Gastrocnemius medialis (tissue), 4 donors: ENCODE measurements around the gene MTA1.

ENCODE experiments used
- CTCF ChIP-seq, 5 experiments: fragments of 450-650 bp in 3 of 5; fragments of 200-600 bp in 2 of 5; sonication (generic) in 2 of 5; IDR thresholded peaks in 4 of 5; conservative IDR thresholded peaks in 1 of 5; 1 replicate in 4 of 5; 2 replicates in 1 of 5; pipeline ENCODE4 v1.5.1; 2016 to 2019; ENCODE audit warnings: antibody characterized with exemption in 5 of 5, mild to moderate bottlenecking in 3 of 5, moderate library complexity in 3 of 5
- POLR2A ChIP-seq, 2 donors: fragments of 450-650 bp; IDR thresholded peaks; one replicate each; pipeline ENCODE4 v1.6.1; 2017; ENCODE audit warnings: antibody characterized with exemption in 2 of 2, mild to moderate bottlenecking in 2 of 2, moderate library complexity in 2 of 2

DNA sequence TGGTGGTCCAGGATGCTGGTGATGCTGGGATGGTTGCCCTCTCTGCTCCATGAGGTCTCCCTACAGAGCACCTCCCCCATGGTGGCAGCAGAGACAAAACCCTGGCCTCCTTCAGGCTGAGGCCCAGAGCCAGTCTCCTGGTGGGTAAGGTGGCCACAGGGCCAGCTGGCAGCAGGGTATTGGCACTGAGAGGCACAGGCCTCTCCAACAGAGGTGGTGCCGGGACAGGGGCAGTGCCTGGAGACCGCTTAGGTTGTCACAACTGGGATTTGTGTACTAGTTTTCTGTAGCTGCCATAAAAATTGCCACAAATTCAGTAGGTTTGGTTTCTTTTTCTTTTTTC lies 6.1 kb upstream of the MTA1 start:
- TF ChIP-seq POLR2A (IDR thresholded peaks at IDR 0.05) (no peak), CTCF (IDR thresholded peaks at IDR 0.05 in 4 of 5, conservative IDR thresholded peaks at IDR 0.05 in 1 of 5) (no peak)
